ENCODE results near the gene PRKG1.

The PRKG1 gene

DNA sequence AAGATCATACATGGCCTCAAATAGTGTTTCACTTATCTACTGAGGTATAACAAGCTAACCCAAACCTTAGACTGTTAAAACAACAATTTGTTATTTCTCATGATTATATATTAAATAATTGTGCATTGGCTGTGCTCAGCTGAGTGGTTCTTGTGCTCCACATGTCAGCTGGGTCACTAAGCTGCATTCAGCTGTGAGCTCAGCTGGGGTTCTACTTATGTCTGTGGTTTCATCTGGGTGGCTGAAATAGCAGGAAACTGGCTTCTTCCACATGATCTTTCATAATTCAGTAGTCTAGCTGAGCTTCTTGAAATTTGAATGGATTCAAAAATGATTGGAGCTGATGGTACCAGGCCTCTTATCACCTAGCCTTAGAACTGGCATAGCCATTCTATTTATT lies 806.9 kb downstream of the PRKG1 start:
- TF ChIP-seq, protein P1, sequence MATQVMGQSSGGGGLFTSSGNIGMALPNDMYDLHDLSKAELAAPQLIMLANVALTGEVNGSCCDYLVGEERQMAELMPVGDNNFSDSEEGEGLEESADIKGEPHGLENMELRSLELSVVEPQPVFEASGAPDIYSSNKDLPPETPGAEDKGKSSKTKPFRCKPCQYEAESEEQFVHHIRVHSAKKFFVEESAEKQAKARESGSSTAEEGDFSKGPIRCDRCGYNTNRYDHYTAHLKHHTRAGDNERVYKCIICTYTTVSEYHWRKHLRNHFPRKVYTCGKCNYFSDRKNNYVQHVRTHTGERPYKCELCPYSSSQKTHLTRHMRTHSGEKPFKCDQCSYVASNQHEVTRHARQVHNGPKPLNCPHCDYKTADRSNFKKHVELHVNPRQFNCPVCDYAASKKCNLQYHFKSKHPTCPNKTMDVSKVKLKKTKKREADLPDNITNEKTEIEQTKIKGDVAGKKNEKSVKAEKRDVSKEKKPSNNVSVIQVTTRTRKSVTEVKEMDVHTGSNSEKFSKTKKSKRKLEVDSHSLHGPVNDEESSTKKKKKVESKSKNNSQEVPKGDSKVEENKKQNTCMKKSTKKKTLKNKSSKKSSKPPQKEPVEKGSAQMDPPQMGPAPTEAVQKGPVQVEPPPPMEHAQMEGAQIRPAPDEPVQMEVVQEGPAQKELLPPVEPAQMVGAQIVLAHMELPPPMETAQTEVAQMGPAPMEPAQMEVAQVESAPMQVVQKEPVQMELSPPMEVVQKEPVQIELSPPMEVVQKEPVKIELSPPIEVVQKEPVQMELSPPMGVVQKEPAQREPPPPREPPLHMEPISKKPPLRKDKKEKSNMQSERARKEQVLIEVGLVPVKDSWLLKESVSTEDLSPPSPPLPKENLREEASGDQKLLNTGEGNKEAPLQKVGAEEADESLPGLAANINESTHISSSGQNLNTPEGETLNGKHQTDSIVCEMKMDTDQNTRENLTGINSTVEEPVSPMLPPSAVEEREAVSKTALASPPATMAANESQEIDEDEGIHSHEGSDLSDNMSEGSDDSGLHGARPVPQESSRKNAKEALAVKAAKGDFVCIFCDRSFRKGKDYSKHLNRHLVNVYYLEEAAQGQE (IDR thresholded peaks at IDR 0.05; ENCODE audit: insufficient read depth in 1 of 2, low read depth in 2 of 2, low read length in 2 of 2) = no peak
- TF ChIP-seq POLR2AphosphoS5 (IDR thresholded peaks at IDR 0.05; ENCODE audit: low read depth, low read length) = no peak
- TF ChIP-seq FOXP2 (optimal IDR thresholded peaks at IDR 0.05; ENCODE audit: borderline replicate concordance, extremely low read depth, extremely low read length, insufficient read depth) = no peak
- no peak for TF ChIP-seq TAF1 (IDR thresholded peaks at IDR 0.05; ENCODE audit: borderline replicate concordance, insufficient read depth, low read length)
- TF ChIP-seq SIN3A (IDR thresholded peaks at IDR 0.05; ENCODE audit: borderline replicate concordance, insufficient read depth, low read length) = no peak

DNA sequence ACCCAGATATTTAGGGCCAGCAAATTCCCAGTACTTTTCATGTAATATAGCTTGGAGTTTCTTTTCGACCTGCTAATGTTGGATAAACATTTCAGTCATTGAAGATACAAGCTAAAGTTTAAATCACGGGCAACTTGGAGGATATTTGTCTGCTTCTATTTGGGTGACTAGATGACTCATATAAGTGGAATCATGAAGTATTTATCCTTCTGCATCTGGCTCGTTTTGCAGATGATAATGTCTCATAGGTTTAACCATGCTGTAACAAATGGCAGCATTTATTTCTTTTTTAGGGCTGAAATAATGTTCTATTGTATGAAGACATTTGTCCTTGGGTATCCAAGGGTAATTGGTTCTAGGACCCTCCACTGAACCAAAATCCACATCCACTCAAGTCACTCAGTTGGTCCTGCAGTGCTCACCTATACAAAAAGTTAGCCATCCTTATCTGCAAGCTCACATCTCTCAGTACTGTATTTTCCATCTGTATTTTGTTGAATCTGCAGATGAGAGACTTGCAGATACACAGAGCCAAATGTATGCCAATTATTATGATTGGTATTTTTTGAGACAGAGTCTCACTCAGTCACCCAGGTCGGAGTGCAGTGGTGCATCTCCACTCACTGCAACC lies 812.3 kb downstream of the PRKG1 start:
- TF ChIP-seq SIN3A (IDR thresholded peaks at IDR 0.05; ENCODE audit: borderline replicate concordance, insufficient read depth, low read length) (no peak), POLR2AphosphoS5 (IDR thresholded peaks at IDR 0.05; ENCODE audit: low read depth, low read length) (no peak), TAF1 (IDR thresholded peaks at IDR 0.05; ENCODE audit: borderline replicate concordance, insufficient read depth, low read length) (no peak), FOXP2 (optimal IDR thresholded peaks at IDR 0.05; ENCODE audit: borderline replicate concordance, extremely low read depth, extremely low read length, insufficient read depth) (no peak)
- TF ChIP-seq, protein P1 (IDR thresholded peaks at IDR 0.05; ENCODE audit: insufficient read depth in 1 of 2, low read depth in 2 of 2, low read length in 2 of 2) = no peak

DNA sequence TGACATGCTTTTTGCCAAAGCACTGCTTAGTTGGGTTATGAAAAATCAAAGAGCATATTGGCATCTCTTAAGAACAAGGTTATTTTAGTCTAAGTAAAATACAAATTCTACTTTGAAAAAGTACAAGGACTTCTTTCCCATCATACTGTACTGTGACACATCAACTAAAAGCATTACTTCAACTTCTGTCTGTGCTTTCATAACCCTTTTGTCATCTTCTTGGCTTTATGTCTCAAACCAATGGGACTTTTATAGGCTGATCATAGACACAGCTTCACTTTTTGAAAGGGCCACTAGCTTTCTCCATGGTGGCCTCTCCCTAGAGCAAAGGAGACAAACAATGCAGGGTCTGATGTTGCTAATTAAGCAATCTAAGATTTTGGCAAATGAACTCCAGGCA lies 814.0 kb downstream of the PRKG1 start:
- no peak for TF ChIP-seq FOXP2 (optimal IDR thresholded peaks at IDR 0.05; ENCODE audit: borderline replicate concordance, extremely low read depth, extremely low read length, insufficient read depth)
- no peak for TF ChIP-seq SIN3A (IDR thresholded peaks at IDR 0.05; ENCODE audit: borderline replicate concordance, insufficient read depth, low read length)
- no peak for TF ChIP-seq TAF1 (IDR thresholded peaks at IDR 0.05; ENCODE audit: borderline replicate concordance, insufficient read depth, low read length)
- TF ChIP-seq POLR2AphosphoS5 (IDR thresholded peaks at IDR 0.05; ENCODE audit: low read depth, low read length) = no peak
- TF ChIP-seq, protein P1 (IDR thresholded peaks at IDR 0.05; ENCODE audit: insufficient read depth in 1 of 2, low read depth in 2 of 2, low read length in 2 of 2) = no peak

DNA sequence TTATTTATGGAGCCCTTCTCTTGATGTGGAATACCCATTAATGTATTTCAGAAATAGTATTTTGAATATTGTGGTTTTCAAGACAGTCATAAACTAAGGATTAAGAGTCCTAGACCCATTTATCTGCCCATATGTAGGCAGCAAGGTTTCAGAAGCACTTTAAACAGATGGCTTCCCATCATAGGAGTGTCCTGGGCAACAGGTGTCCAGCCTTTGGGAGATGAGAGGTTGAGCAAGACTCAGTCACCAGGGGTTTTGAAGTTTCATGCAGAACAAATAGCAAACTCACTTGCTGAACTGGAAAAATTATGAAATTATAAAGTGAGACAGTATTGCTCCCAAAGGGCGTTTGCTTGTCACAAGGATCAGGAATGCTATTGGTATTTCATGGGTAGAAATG lies 818.0 kb downstream of the PRKG1 start:
- TF ChIP-seq TAF1 (IDR thresholded peaks at IDR 0.05; ENCODE audit: borderline replicate concordance, insufficient read depth, low read length) (no peak), FOXP2 (optimal IDR thresholded peaks at IDR 0.05; ENCODE audit: borderline replicate concordance, extremely low read depth, extremely low read length, insufficient read depth) (no peak), POLR2AphosphoS5 (IDR thresholded peaks at IDR 0.05; ENCODE audit: low read depth, low read length) (no peak), SIN3A (IDR thresholded peaks at IDR 0.05; ENCODE audit: borderline replicate concordance, insufficient read depth, low read length) (no peak)
- TF ChIP-seq, protein P1 (IDR thresholded peaks at IDR 0.05; ENCODE audit: insufficient read depth in 1 of 2, low read depth in 2 of 2, low read length in 2 of 2) = no peak
